Fibroblast of pulmonary artery (primary cell): ENCODE results near the gene DCTN2.
"Not testable (repeated sequence)": the region's sequence is repeated elsewhere in the genome, so short reads cannot be mapped to it uniquely, and the experiment has no call there.

Source experiments
- DNase-seq: peaks from one replicate; pipeline ENCODE4 v3.0.0-alpha.2; 2010; ENCODE audit warnings: low read depth
- H3K4me3 ChIP-seq: replicated peaks from 2 replicates; pipeline ENCODE4 v1.5.1; 2011; ENCODE audit warnings: low read depth, mild to moderate bottlenecking, control low read depth, low read length, moderate library complexity
- TF ChIP-seq, protein P1 (sequence below): IDR thresholded peaks from 2 replicates; pipeline ENCODE4 v1.5.1; 2011; ENCODE audit warnings: mild to moderate bottlenecking, control low read depth, low read length, inconsistent platforms; ENCODE audit errors: missing control alignments

Gene DCTN2

GRCh38 chr12:57515408-57515933 lies 31.5 kb downstream of the DCTN2 start:
- no peak overlapping the region for H3K4me3 ChIP-seq
- TF ChIP-seq, protein P1, sequence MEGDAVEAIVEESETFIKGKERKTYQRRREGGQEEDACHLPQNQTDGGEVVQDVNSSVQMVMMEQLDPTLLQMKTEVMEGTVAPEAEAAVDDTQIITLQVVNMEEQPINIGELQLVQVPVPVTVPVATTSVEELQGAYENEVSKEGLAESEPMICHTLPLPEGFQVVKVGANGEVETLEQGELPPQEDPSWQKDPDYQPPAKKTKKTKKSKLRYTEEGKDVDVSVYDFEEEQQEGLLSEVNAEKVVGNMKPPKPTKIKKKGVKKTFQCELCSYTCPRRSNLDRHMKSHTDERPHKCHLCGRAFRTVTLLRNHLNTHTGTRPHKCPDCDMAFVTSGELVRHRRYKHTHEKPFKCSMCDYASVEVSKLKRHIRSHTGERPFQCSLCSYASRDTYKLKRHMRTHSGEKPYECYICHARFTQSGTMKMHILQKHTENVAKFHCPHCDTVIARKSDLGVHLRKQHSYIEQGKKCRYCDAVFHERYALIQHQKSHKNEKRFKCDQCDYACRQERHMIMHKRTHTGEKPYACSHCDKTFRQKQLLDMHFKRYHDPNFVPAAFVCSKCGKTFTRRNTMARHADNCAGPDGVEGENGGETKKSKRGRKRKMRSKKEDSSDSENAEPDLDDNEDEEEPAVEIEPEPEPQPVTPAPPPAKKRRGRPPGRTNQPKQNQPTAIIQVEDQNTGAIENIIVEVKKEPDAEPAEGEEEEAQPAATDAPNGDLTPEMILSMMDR, result no peak
- no peak for DNase-seq

- no peak for DNase-seq
- no peak overlapping the region for H3K4me3 ChIP-seq
- TF ChIP-seq, protein P1, result no peak
Observed at GRCh38 chr12:57514720-57515407, 32.1 kb downstream of the DCTN2 start.

- not testable (repeated sequence) for DNase-seq, H3K4me3 ChIP-seq
Observed at GRCh38 chr12:57514246-57514645, 32.7 kb downstream of the DCTN2 start.

DNA sequence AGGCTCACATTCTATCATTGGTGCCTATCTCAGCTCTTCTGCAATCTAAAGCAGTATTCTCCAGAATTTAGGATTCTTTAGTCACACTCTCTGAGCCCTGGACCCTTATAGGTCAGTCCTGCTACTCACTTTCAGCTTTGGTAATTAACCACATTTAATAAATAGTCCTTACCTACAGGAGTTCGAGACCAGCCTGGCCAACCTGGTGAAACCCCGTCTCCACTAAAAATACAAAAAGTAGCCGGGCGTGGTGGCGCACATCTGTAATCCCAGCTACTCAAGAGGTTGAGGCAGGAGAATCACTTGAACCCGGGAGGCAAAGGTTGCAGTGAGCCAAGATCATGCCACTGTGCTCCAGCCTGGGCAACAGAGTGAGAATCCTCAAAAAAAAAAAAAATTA lies 33.3 kb downstream of the DCTN2 start:
- DNase-seq, H3K4me3 ChIP-seq: not testable (repeated sequence)

DNA sequence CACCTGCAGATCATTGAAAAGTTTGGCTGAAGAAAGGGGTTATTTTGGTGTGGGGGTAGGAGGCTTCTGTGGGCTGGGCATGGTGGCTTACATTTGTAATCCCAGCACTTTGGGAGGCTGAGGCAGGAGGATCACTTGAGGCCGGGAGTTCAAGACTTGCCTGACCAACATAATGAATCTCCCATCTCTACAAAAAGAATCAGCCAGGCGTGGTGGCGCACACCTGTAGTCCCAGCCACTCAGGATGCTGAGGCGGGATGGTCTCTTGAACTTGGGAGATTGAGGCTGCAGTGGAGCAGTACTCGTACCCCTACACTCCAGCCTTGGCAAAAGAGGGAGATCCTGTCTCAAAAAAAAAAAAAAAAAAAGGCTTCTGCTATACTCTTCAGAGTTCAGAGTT lies 33.7 kb downstream of the DCTN2 start:
- H3K4me3 ChIP-seq, result no peak overlapping the region
- DNase-seq, result no peak
- TF ChIP-seq, protein P1, result no peak

- TF ChIP-seq, protein P1, result no peak
- no peak for DNase-seq
- H3K4me3 ChIP-seq, result no peak overlapping the region
Observed at GRCh38 chr12:57512665-57513064, 34.3 kb downstream of the DCTN2 start.

DNA sequence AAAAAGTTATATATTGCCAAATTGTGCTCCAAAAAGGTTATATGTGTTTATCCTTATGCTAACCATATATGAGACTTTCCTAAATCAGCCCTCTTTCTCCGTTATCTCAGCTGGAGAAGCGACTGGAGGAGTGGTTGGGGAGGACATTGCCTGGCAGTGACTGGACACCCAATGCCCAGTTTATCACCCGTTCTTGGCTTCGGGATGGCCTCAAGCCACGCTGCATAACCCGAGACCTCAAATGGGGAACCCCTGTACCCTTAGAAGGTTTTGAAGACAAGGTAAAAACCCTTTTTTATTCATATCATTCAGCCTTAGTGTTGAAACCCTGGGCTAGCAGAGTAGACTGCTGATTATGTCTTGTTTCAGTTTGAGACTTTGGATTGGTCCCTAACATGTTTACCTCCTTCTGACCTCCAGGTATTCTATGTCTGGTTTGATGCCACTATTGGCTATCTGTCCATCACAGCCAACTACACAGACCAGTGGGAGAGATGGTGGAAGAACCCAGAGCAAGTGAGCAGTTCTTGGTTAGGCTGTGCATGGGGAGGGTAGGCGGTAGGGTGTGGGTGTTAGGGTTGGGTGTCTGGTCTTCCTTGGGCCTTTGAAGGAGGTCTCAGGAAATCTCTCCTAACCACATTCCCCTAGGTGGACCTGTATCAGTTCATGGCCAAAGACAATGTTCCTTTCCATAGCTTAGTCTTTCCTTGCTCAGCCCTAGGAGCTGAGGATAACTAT lies 35.2 kb downstream of the DCTN2 start:
- no peak for DNase-seq
- TF ChIP-seq, protein P1, result no peak
- no peak overlapping the region for H3K4me3 ChIP-seq

DNA sequence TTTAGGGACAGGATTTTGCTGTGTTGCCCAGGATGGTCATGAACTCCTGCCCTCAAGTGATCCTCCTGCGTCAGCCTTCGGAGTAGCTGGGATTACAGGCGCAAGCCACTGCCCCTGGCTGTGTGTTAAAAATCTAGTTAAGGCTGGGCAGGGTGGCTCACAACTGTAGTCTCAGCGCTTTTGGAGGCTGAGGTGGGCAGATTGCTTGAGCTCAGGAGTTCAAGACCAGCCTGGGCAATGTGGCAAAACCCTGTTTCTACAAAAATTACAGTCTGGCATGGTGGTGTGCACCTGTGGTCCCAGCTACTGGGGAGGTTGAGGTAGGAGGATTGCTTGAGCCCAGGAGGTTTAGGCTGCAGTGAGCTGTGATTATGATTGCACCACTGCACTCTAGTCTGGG lies 35.8 kb downstream of the DCTN2 start:
- H3K4me3 ChIP-seq, result no peak overlapping the region
- TF ChIP-seq, protein P1, result no peak
- no peak for DNase-seq

- not testable (repeated sequence) for DNase-seq, H3K4me3 ChIP-seq
Observed at GRCh38 chr12:57507796-57508195, 39.2 kb downstream of the DCTN2 start.

- H3K4me3 ChIP-seq, DNase-seq: not testable (repeated sequence)
Observed at GRCh38 chr12:57506541-57506940, 40.5 kb downstream of the DCTN2 start.

DNA sequence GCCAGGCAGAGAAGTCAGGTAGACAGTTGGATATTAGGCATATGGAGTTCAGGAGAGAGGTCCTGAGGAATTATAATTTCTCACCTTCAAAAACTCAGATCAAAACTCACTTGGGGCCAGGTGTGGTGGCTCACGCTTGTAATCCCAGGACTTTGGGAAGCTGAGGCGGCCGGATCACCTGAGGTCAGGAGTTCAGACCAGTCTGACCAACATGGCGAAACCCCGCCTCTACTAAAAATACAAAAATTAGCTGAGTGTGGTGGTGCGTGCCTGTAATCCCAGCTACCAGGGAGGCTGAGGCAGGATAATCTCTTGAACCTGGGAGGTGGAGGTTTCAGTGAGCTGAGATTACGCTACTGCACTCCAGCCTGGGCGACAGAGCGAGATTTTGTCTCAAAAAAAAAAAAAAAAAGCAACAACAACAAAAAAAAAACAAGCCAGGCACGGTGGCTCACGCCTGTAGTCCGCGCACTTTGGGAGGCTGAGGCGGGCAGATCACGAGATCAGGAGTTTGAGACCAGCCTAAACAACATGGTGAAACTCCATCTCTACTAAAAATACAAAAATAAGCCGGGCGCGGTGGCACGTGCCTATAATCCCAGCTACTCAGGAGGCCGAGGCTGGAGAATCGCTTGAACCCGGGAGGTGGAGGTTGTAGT lies 44.6 kb downstream of the DCTN2 start:
- H3K4me3 ChIP-seq, DNase-seq: not testable (repeated sequence)
